GM18909 (cell line): ENCODE data around the gene RAP1B.

Source experiments
- ATAC-seq: cut with Tn5 transposase; IDR thresholded peaks from one replicate; pipeline ENCODE4 v1.9.1; 2021; ENCODE audit warnings: mild to moderate bottlenecking; ENCODE audit not compliant: unreplicated experiment, poor library complexity

Gene RAP1B

DNA sequence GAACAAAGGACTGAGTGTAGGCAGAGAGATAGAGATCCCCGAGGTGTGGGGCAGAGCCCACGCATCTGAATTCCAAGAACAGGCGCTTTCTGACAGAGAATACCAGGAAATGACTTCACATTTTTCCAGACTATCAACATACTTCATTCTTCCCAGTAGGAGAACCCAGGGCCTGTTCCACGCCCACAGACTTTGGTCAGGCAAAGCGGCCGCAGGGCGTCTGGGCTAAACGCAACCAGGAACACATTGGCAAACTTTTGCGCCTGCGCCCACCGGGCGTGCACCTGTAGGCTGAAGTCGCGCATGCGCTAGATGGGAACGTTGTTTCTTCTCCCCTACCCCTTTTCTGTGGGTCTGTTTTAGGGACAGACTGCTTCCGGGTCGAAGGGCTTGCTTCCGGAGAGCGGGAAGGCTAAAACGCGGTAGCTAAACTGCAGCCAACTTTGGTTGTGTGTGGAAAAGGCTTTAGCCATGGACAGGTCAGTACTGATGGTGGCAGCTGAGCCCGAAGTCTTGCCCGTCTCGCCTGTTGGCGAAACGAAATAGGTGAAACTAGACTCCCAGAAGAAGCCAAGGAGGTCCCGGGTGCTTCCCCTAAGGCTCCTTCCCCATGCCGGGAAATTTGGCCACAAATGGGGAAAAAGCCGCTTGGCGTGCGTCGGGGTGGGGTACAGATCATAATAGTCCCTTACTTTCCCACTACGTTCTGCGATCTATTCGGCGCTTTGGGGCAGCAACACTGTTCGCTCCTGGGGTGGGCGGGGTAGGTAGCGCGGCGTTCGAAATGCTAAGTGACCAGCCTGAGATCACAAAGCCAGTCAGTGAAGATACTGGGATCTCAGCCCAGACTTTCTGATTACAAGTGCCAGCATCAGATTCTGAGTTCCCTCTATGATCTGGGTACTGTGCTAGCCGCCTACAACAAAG, 76.2 kb downstream of the RAP1B start, which contains the start of gene NUP107:
Gene NUP107 (plus strand): TSS at position 384 of the 927 bp plus-strand sequence. CDS start 88 bp downstream, at position 472.
- peak; percentile 94 for ATAC-seq

DNA sequence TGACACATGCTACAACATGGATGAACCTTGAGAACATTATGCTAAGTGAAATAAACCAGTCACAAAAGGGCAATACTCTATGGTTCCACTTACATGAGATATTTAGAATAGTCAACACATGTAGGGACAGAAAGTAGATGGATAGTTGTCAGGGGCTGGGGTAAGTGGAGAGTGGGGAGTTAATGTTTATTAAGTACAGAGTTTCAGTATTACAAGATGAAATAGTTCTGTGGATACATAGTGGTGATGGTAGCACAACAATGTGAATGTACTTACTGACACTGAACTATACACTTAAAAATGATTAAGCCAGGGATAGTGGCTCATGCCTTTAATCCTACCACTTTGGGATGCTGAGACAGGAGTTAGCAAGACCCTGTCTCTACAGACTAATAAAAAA, 84.8 kb downstream of the RAP1B start:
- no peak for ATAC-seq

DNA sequence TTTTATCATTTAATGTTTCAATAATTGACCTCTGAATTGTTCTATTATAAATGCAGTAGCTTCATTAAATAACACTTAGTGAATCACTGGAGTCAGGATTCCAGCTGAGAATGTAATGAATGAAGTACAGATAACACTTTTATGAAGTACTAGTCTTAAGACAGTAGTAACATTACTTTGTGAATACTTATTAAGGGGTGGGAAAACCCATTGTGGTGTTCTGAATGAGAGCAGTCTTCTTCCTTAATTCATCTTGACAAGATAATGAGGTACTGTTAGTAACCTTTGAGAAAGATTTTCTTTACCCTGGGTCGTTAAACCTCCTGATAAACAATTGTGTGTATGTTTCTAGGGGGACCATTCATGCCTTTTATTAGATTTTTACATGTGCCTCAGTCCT, 88.8 kb downstream of the RAP1B start:
- no peak for ATAC-seq
